Renal cortex interstitium (tissue), 11 donors: ENCODE results near the gene LRRC26. TPM values are rescaled to one million over a fixed set of nuclear protein-coding genes. Genes with fewer than 3 reads are reported as not detected.

ENCODE experiments used
- DNase-seq, 11 donors: peaks; one replicate each; pipeline ENCODE4 v3.0.0-alpha.2; 2013; ENCODE audit warnings: low read depth in 9 of 11, low spot score in 4 of 11; ENCODE audit errors: extremely low read depth in 1 of 11
- polyA plus RNA-seq, 3 donors: library from polyadenylated mRNA; unstranded; fragments of 120-200 nt; gene quantifications; one replicate each; pipeline ENCODE4 v1.2.1, GENCODE V29; 2013; ENCODE audit not compliant: insufficient read length in 3 of 3

Gene LRRC26
- polyA plus RNA-seq, 3 donors = 0.14 TPM; not detected in 2

DNA sequence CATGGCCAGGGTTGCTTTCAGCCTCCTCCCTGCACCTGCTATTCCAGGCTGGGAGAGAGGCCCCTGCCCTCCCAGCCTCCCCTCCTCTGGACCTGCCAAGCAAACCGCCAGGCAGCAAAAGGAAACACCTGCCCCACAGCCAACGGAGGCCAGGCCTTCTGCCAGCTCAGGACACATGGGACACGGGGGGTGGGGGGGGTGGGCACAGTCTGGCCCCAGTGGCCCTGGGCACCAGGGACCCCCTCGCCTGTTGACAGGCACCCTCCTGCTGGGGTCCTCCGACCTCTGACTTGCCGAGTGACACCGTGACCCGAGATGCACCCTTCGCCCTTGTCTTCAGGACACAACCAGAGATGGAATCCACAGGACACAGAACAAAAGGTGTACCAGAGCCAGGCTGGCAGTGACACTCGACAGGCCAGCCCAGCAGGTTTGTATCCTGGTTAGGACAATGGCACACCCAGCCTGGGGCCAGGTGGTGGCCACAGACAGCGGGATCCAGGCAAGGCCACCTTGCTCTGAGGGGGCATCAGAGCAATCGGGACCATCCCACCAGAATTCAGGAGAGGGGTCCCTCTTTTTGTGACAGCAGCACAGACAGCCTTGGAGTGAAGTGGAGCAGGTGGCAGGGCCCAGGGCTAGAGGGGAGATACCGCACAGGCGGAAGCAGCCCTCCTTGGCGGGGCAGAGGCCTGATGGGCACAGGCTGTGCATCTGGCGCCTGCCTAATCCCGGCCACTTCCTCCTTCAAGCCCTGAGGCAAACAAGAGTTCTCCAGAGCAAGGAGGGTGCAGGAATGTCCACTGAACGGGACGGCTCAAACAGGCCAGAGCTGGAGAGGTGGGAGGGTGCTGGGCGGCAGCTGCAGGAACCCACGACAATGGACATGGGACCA, 3.3 kb upstream of the LRRC26 start:
- DNase-seq = no peak

DNA sequence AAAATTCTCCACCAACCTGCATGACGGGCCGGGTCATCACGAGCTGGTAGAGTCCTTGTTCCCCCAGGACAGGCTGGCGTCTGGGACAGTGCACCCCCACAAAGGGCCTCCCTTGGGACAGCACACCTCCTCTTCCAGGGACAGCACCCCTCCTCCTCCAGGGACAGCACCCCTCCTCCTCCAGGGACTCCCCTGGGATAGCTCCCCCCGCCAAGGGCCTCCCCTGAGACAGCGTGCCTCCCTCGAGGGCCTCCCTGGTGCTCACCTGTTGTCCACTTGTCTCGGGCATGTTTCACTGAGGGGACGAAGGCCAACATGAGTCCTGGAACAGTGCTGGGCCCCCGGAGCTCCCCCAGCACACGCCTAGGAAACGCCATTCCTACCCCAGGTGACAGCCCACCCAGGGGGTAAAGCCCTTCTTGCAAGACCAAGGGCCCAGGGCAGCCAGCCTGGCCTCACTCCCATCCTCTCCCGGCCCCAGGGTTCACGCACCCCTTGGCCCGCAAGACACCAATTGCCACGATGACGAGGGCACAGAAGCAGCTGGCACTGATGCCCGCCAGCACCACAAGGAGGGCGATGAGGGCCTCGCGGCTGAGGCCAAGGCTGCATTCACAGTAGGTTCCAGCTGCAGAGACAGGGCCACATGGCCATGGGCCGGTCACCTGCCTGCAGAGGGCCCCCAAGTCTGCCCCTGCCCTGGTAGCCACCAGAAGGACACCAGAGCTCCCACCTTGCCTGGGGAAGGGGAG, 1.5 kb upstream of the LRRC26 start:
- DNase-seq = no peak

DNA sequence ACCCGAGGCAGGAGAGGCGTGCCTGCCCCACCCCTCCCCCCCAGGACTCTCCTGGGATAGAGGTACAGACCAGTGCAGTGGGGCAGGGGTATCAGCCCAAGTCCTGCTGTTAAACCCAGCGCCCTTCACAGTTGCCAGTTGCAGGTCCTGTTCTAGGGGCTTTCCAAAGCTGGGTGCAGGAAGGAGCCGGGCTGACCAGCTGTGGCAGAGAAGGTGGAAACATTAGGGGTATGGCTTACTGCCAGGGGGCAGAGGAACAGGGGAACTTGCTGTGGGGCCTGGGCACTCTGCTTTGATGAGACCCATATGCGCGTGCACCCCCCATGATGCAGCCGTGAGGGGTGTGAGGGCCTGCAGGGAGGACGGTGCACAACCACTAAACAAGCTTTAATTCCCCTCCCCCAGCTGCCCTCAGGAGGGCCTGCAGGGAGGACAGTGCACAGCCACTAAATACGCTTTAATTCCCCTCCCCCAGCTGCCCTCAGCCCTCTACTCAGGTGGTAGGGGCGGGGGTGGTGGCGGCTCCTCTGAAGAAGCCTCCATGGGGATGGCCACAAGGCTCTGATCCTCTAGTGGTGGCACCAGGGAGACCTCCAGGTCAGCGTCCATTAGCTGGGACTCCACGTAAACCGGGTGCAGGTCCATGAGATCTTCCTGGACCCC, 766 bp upstream of the LRRC26 start:
- DNase-seq = no peak

DNA sequence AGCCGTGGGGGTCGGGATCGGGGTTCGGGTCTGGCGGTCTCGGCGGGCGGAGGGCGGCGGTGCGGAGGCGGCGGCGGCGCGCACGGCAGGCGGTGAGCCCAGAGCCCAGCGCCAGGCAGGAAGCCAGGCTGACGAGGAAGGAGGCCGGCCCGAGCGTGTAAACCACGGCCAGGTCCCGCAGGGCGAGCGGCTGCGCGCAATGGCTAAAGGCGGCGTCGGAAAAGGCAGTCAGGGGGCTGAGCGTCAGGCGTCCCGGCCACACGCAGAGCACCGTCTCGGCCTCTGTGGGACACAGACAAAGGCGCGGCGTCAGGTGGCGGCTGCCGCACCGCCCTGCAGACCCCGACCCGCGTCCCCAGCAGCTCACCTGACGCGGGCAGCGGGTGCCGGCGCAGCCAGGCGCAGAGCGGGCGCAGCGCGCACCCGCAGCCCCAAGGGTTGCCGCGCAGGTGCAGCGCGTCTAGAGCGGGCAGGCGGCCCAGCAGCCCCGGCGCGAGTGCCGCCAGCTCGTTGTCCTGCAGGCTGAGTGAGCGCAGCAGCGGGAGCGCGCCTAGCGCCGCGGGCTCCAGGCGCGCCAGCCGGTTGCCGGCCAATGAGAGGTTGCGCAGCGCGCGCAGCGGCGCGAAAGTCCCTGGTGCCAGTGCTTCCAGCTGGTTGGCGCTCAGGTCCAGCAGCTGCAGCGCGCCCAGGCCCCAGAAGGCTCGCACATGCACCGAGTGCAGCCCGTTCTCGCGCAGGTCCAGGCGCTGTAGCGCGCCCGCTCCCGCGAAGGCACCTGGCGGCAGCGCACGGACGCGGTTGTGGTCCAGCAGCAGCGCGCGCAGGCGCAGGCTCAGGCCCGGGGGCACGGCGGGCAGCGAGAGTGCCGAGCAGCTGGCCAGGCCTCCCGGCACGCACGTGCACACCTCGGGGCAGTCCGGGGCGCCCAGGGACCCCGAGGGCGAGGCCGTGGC, 671 bp downstream of the LRRC26 start:
- peak in 8 of 11 donors; percentile 18 to 39 (median 36) for DNase-seq

DNA sequence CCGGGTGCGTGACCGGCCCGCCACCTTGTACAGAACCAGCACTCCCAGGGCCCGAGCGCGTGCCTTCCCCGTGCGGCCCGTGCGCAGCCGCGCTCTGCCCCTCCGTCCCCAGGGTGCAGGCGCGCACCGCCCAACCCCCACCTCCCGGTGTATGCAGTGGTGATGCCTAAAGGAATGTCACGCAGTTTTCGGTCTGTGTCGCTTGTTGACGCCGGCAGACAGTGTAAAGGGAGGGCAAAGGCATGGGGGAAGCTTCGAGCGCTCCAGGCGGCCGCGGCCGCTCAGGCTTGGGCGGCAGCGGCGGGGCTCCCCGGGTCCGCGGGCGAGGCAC, 1.3 kb downstream of the LRRC26 start:
- DNase-seq = no peak

DNA sequence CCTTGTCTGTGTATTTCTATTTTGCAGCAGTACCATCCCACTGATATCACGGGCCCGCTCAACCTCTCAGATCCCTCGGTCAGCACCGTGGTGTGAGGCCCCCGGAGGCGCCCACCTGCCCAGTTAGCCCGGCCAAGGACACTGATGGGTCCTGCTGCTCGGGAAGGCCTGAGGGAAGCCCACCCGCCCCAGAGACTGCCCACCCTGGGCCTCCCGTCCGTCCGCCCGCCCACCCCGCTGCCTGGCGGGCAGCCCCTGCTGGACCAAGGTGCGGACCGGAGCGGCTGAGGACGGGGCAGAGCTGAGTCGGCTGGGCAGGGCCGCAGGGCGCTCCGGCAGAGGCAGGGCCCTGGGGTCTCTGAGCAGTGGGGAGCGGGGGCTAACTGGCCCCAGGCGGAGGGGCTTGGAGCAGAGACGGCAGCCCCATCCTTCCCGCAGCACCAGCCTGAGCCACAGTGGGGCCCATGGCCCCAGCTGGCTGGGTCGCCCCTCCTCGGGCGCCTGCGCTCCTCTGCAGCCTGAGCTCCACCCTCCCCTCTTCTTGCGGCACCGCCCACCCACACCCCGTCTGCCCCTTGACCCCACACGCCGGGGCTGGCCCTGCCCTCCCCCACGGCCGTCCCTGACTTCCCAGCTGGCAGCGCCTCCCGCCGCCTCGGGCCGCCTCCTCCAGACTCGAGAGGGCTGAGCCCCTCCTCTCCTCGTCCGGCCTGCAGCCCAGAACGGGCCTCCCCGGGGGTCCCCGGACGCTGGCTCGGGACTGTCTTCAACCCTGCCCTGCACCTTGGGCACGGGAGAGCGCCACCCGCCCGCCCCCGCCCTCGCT, 1.9 kb downstream of the LRRC26 start:
- DNase-seq = peak in 1 of 11 donors; percentile 21

DNA sequence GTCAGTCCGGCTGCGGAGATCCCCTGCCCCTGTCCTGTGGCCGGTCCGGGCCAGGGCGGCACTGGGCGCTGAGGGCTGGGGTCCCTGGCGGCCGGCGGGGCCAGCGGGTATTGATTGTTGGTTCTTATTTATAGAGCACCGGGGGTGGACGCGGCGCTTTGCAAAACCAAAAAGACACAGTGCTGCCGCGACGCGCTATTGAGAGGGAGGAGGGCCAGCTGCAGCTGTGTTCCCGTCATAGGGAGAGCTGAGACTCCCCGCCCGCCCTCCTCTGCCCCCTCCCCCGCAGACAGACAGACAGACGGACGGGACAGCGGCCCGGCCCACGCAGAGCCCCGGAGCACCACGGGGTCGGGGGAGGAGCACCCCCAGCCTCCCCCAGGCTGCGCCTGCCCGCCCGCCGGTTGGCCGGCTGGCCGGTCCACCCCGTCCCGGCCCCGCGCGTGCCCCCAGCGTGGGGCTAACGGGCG, 2.5 kb downstream of the LRRC26 start:
- DNase-seq = no peak

DNA sequence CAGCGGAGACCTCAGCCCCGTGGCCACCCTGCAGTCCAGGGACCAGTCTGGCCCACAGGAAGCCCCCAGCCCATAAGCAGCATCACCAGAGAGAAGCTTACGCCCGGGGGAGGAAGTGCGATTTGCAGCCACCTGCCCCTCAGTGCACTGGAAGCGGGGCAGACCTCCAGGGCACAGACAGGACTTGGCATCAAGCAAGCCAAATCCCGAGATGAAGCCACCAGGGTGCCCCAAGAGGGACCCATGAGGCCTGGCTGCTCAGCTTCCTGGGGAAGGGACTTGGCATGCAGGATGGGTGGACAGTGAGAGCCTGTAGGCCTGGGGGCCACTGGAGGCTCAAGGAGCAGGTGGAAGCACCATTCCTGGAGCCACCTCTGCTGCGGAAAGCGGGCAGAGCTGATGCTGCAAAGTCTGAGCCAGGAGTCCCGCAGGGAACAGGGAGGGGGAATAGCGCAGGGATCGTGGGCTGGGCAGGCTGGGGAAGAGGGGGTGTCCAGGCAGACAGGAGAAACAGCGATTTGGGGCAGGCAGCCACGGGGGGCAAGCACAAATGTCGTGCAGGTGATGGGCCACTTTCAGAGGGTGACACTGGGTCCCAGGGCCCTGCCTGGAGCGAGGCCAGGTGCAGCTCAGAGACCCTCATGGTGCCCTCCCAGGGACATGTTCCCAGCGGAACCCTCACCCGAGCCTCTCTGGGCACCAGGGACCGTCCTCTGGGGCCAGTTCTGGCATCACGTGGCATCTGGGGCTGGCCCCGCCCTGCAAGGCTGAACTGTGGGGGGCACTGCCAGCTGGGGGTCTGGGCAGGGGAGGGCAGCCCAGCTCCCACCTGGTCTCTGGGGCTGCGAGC, 3.2 kb downstream of the LRRC26 start:
- DNase-seq = no peak

DNA sequence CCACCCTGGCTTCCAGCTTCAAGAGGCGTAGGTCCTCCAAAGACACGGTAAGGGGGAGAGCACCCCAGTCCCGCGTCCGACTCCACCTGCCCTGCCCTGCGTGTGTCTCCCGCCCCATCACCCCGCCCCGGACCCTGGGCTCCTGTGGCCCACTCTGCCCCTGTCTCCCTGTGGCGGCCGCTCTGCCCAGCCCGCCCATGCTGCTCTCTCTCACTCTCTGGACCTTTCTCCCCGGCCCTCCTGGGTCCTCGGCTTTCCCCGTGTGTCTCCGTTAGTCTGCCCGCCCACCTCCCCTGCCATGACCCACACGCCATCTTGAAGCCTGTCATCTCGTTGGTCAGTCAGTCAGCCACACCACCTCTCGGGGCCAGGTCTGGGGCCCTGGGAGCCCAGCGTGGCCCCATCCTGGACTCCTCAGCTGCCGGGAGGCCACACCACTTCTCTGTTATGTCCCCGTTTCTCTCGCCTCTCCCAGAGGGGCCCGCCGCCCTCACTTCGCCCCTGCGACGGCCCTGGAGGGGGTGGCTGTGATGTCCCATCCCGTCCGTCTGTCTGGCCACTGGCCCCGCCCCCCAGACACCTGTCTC, 4.5 kb downstream of the LRRC26 start:
- no peak for DNase-seq

DNA sequence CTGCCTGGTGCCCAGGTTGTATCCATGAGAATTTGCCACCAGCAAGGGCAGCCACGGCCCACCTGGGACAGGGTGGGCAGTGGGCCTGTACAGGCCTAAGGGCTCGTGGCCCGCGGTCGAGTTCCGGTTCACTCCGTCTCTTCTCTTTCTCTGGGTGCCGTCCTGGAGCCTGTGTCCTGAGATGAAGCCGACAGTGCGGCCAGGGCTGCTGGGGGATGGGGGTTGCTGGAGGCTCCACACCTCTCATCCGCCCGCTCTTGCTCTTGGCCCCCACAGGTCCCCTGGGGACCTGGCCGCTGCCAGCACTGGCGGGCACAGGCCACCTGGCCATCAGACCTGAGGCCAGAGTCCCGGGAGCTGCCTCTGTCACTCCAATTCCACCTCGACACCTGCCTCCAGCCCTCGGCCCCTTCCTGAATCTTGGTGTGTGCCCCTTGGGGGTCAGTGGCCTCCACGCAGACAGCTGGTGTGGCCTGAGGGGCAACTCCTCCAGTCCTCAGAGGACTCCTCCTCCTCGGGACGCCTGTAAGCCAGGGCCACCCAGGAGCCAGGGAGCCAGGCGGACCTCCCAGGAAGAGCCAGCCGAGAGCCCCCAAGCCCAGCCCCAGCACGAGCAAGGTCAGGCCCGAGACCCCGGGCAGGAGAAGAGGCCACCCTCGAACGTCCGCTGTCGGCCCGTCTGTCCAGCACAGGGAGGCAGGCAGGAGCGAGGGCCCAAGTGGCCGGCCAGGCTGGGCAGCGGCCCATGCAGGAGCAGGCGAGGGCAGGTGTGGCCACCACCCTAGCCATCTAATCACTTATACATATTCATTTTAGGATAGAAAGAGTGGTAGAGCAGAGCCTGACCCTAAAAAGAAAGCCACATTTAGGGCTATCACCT, 5.2 kb downstream of the LRRC26 start:
- DNase-seq = no peak

DNA sequence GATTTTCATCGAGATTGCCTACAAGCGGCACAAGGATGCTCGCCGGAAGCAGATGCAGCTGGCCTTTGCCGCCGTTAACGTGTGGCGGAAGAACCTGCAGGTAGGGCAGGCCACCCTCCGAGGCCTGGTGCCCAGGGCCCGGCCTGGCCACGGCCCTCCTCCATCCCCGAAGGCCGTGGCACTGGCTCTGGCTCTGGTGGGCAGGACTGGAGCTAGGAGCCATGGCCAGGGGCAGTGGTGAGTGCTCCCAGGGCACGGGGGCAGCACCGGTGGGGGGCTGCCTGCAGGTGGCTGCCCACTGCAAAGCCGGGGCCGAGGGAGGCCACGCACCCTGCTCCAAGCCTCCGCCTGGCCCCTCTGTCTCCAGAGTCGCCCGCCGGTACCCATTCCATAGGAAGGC, 6.0 kb downstream of the LRRC26 start:
- no peak for DNase-seq

DNA sequence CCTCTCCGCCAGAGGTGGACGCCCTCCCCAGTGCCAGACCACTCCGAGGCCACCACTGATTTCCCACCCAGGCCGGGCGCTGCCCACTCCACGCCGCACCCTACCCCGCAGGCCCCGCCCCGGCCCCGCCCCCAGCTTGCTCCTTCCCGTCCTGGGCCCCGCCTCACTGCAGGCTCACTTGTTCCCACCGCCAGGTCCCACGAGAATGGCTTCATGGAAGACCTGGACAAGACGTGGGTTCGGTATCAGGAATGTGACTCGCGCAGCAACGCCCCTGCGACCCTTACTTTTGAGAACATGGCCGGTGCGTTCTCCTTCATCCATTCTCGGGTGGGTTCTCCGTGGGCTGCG, 6.5 kb downstream of the LRRC26 start:
- no peak for DNase-seq

DNA sequence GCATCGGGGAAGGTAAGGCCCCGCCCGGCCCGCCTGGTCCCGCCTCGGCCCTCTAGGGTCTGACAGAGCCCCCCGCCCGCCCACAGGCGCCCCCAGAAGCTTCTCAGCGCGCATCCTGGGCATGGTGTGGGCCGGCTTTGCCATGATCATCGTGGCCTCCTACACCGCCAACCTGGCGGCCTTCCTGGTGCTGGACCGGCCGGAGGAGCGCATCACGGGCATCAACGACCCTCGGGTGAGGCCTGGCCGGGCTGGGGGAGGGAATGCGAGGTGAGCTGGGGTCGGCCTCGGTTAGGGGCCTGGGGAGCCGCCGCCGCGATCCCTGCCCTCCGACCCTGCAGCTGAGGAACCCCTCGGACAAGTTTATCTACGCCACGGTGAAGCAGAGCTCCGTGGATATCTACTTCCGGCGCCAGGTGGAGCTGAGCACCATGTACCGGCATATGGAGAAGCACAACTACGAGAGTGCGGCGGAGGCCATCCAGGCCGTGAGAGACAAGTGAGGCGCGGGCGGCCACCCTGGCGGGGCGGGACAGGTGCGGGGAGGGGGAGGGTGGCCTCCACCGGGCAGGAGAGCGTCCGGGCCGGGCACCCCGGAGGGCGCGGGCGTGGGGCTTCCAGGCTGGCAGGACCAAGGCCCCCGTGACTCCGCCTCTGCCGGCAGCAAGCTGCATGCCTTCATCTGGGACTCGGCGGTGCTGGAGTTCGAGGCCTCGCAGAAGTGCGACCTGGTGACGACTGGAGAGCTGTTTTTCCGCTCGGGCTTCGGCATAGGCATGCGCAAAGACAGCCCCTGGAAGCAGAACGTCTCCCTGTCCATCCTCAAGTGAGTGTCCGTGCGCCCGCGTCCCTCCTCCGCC, 7.1 kb downstream of the LRRC26 start:
- DNase-seq = no peak

DNA sequence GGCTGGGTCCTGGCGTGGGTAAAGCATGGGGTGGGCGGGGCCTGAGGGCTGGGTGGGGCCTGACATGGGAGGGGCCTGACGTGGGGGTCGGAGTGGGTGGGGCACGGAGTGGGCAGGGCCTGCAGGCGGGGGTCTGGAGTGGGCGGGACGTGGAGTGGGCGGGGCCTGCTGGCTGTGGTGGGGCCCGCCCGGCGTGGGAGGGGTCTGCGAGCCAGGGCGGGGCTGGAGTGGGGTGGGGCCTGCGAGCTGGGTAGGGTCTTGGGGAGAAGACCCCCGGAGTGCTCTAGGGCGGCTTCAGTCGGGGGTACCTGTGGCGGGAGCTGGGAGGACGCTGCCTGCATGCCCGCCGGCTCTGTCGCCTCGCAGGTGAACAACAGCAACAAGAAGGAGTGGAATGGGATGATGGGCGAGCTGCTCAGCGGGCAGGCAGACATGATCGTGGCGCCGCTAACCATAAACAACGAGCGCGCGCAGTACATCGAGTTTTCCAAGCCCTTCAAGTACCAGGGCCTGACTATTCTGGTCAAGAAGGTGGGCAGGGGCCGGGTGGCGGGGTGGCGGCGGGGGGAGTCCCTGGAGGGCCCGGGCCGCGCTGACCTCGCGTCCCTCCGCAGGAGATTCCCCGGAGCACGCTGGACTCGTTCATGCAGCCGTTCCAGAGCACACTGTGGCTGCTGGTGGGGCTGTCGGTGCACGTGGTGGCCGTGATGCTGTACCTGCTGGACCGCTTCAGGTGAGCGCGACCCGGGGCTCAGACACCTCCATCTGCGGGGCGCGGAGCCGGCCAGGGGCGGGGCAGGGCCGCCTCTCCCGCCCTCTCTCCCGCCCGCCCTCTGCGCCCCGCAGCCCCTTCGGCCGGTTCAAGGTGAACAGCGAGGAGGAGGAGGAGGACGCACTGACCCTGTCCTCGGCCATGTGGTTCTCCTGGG, 8.0 kb downstream of the LRRC26 start:
- DNase-seq = no peak
